Right forelimb (tissue), 1 donor: ENCODE results near the gene CBR1.
A peak's percentile ranks its signal among the peaks of the same experiment; 100 is the strongest.
"Not testable (repeated sequence)": the region's sequence is repeated elsewhere in the genome, so short reads cannot be mapped to it uniquely, and the experiment has no call there.

Experiments
- DNase-seq: peaks from one replicate; pipeline ENCODE4 v3.0.0-alpha.2; 2018

CBR1 gene

DNA sequence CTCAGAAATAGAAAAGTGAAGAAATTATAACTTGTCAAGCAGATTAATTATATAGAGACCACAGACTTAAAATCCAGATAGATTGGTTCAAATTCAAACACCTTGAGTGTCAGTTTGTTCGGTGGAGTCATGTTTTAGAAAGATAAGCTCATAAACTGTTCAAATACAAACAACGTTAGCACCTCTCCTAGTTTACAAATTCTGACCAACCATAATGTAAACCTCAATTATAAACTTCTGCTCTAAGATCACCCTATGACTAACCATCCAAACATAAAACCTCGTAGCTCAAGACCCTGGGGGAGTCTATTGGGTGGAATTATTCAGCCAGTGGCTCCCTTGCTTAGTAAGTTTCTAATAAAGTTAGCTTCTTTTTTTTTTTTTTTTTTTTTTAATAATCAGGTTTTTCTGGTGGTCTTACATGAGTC, 12.4 kb downstream of the CBR1 start:
- DNase-seq: no peak

DNA sequence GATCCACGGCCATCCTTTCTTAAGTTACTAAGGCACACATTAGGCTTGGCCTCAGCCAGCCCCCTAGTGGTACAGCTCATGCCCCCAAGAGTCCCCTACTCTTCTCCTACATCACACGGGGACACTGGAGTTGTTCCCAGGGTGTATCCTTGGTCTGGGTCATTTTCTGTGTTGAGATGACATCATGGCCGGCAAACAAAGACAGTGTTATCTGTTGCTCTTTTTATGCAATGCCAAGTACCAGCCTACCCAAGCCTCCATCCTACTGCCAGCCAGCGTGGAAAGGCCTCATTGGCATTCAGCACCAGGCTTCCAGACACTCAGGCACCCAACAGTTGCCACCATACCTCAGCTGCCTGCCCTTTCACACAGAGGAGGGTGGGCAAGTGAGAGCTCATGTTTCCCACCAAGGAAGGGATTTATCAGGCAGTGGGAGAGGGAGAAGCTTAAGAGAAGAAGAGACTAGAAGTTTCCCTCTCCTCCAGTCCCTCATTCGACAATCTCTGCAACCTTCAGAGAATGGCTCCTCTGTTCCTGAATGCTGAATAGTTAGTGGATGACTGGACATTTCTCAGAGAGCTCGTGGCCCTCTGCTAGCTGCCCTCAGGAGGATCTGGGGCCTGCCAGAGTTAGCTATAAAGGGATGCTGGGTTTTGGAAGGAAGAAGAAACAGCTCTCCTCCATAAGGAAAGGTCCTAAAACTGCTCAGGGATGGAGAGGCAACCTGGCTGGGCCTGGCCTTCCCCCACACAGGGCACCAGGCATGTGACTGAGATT, 17.7 kb downstream of the CBR1 start:
- DNase-seq: no peak

DNA sequence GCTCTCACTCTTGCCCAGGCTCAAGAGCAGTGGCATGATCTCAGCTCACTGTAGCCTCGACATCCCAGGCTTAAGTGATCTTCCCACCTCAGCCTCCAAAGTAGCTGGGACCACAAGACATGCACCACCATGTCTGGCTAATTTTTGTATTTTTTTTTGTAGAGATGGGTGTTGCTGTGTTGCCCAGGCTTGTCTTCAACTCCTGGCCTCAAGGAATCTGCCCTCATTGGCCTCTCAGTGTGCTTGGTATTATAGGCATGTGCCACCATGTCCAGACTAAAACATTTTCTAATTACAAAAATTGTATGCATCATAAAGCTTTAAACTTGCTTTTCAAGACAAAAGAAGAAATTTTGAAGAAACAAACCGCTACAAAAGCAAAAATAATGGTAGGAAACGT, 20.1 kb downstream of the CBR1 start:
- no peak for DNase-seq

DNA sequence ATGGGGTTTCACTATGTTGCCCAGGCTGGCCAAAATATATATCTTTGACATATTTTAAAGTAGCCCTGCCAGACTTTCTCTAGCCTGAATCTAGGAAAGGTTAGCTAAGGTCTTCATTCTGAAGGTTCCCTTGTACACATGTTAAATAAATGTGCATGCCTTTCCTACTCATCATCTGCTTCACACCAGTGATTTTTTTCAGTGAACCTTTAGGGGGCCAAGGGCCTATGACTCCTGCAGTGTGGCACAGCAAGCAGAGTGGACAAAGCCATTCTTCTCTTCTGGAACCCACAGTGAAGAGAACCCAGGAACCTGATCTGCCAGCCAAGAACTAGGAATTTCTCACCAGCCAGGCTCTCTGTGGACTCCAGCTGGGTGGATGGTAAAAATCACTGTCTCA, 22.9 kb downstream of the CBR1 start:
- no peak for DNase-seq

DNA sequence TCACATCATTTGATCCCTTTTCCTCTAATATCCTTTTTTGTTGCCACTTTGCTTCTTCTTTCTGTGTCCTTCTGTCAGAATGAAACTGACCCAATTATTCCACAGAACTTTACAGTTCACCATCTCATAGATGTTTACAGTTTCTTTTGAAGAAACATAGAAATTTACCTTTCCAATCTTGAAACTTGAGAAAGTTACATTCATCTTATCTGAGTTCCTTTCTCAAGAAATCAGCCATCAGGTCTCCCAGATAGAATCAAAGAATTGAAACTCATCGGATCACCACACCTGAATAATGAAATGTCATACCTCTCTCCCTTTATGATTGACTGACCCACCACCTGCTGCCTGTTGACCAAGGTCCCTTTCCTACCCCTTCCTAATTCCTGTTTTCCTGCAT, 23.7 kb downstream of the CBR1 start:
- no peak for DNase-seq

DNA sequence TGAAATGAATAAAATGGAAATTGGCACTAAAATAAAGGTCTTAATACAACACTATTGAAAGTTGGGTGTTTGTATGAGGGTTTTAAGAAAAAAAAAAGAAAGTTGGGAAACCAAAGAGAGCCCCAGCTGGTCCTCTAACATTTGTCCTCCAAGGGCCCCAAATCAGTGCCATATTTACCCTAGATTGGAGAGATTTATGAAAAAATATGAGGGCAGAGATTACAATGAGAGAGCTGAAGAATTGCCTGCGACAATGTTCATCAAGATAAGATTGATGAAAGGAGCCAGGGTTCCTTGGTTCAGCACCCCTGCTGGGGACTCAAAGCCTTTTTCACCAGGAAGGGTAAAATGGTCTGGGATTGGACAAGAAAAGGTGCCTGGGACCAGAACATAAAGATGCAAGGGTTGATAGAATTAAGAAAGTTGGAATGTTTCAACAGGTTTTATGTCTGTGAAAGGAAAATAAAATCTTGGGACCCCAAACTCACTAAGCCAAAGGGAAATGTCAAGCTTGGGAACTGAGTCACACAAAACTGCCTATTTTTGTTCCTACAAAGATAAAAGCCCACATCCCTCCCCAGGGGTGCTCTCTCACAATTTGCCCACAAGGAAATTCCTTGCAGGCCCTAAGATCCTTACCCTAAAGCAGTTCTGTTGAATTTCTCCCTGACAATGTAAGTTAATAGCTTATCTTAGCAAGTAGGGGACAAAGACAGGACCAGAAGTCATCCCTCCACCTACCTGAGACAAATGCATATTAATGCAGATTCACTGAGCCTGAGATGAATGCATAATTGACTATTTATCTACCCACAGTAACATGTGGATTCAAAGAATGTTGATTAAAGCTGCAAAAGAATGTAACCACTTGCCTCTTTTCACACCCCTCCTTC, 26.8 kb downstream of the CBR1 start:
- no peak for DNase-seq

DNA sequence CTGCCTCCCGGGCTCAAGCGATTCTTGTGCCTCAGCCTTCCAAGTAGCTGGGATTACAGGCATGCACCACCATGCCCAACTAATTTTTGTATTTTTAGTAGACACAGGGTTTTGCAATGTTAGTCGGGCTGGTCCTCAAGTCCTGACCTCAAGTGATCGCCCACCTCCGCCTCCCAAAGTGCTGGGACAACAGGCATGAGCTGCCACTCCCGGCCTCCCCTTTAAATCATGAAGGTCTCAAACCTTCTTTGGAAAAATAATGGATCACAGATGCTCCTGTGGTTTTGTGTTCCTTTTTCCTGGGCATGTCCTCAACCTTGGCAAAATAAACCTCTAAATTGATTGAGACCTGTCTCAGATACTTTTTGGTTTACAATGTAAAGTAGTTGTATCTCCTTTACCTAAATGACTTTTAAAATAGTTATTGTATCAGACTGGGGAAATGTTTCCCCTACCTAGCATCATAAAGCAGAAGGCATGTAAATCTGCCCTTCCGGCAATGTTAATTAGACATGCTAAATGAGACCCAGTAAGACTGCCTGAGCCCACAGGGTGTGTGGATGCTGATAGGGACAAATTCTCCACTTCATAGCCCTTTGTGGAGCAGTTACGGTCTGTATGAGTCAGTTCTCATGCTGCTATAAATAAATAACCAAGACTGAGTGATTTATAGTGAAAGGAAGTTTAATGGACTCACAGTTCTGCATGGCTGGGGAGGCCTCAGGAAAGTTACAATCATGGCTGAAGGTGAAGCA, 27.8 kb downstream of the CBR1 start:
- DNase-seq: no peak

DNA sequence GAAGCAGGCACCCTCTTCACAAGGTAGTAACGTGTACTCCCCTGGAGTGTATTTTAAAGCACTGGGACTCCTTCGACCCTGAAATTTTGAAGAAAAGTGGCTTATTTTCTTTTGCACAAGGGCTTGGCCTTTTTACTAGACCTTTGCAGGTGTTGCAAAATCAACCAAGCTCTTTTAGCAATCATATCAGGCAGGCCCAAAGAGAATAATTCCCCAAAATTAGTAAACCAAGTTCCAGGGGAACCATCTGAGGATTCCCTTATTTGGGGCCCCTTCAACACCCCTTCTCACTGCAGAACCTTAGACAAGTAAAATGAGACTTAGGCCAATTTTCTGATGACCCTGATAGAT, 28.3 kb downstream of the CBR1 start:
- no peak for DNase-seq

DNA sequence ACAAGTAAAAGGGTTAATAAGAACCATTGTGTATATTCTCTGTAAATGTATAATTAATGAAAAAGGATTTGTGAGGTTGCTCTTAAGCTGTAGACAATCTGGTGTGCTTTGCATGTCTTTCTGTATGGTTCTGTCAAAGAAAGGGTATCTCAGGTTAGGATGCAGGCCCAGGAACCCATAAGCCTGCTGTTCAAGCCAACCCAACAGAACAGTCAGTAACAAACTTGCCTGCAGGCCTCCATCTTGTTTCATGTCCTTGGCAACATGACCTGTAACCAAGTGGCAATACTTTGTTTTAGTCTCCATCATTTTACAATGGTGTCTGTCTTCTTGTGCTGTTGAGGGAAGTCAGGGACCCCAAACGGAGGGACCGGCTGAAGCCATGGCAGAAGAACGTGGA, 29.2 kb downstream of the CBR1 start:
- DNase-seq: no peak

DNA sequence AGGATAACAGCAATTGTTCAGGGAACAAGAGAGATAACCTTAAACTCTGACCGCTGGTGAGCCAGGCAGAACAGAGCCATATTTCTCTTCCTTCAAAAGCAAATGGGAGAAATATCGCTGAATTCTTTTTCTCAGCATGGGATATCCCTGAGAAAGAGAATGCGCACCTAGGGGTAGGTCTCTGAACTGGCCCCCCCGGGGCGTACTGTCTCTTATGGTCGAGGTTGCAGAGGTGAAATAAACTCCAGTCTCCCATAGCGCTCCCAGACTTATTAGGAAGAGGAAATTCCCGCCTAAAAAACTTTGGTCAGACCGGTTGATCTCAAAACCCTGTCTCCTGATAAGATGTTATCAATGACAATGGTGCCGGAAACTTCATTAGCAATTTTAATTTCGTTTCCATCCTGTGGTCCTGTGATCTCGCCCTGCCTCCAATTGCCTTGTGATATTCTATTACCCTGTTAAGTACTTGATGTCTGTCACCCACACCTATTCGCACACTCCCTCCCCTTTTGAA, 29.9 kb downstream of the CBR1 start:
- DNase-seq: not testable (repeated sequence)

DNA sequence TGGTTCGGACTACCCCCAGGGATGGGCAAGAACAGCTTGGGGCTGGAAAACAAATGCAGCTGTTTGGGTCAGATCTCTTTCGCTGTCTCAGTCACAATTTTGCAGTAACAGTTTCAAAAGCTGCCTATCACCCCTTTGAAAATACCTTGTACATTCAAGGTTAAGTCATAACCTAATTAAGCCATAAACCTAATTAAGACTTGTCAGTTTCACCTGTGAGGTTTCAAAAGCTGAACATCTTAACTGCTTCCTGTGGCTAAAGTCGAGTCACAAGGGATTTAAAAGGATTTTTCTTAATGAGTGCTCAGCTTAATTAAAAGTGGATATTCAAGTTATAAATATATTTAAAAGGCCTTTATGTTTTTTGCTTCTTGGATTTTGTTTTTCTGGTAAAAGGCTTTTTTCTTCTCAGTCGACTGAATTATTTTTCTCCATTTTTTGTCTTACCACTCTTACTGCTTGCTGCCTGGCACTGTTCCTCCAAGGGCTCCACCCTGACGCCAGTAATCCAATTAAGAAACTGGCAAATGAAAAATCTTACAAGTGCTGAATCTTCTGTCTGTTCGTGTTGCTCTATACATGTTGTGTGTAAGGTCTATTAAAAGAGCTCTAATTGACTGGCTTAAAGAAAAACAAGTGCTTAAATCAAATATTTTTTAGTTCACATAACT, 31.3 kb downstream of the CBR1 start:
- DNase-seq: no peak

DNA sequence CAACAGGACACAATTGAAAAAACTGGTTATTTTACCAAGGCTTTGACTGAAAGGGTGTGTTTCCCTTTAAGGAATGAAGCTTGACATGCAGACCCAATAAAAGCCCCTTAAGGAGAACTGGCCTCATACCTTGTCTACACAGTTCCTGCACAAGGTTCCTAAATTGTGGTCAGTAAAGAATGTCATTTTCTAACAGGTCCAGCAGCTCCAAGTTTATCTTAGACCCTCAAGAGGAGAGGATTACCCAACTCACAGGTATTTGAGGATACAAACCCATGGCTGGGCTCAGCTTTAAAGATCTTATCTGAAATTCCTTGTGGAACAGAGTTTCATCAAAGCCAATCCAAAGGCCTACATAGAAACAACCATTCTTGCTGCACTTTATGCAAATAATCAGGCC, 33.6 kb downstream of the CBR1 start:
- no peak for DNase-seq

DNA sequence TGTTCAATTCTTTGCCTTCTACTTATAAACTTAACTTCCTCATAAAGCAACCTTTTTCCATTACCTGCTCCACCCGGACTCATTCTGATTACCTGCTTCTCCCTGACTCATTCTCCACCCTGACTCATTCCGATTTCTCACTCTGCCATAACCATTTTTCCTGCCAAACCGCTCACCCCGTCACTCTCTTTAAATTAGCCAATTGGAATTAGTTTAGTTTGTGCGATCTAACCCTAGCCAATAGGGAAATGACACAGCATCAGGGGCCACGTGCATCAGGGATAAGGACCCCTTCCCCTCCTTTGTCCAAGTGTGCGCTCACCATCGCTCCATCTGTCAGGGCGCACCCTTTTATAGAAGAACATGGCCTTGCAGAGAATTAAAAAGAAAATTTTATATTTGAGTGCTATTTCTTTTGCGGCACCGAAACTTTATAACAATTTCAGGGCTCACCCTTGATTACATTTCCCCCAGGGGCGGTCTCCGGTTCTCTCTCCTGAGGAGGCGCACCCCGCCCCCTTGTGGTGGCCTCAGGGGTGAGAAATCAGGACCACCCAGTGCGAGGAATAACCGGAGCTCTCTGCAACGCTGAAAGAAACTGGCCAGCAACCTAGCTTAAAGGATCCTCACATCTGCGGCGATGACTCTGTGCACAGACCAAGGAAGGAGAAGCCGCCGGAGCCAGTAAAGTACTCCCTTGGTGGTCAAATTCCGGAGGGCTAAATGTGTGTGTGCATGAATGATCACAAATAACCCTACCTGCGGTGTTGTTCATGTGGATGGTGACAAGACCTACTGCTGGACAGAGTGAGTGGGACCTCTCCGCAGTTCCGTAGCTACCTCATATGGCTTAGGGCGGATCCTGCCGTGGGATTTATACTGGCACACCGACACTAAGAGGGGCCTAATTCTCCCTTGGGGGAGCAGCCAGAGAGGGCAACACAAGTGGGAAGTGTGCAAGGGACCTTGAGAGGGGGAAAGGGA, 34.8 kb downstream of the CBR1 start:
- DNase-seq: peak; percentile 65

DNA sequence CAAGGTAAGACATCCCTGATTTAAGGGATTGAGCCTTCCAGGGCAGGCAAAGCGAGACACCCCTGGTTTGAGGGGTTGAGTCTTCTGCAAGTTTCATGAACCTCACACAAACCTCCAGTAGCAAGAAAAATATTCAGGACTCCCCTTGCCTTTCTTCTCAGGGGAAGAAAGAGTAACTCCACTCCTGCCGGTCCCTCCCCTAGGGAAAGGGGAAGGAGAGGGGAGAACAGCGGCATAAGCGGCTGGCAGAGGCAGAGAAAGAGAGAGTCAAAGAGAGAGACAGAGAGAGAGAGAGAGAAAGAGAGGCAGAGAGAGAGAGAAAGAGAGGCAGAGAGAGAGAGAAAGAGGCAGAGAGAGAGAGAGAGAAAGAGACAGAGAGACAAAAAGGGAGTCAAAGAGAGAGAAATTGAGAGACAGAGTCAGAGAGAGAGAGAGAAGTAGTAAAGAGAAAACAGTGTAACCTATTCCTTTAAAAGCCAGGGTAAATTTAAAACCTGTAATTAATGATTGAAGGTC, 35.6 kb downstream of the CBR1 start:
- no peak for DNase-seq

DNA sequence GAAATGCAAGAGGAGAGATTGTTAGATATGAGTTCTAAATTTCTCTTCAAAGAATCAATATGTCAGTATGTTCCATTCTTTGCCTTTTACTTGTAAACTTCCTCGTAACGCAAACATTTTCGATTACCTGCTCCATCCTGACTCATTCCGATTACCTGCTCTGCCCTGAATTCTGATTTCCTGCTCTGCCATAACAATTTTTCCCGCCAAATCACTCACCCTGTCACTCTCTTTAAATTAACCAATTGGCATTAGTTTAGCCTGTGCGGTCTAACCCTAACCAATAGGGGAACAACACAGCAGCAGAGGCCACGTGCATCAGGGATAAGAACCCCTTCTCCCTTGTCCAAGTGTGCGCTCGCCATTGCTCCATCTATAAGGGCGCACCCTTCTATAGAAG, 40.0 kb downstream of the CBR1 start:
- no peak for DNase-seq

DNA sequence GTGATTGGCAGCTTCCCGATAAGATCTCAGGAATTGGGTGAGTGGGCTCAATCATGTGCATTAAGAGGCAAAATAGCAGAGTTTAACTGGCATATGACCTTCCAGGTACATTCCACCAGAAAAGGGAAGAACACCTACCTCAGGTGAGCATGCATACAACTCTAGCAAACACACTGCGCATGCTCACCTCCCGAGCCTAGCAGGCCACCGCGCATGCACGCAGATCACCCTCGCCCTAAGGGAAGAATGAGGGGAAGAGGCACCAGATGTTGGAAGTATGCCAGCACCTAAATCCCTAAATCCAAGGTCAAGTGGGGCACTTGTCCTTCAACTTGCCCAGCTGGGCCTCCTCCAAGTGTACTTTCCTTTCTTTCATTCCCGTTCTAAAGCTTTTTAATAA, 41.4 kb downstream of the CBR1 start:
- no peak for DNase-seq

DNA sequence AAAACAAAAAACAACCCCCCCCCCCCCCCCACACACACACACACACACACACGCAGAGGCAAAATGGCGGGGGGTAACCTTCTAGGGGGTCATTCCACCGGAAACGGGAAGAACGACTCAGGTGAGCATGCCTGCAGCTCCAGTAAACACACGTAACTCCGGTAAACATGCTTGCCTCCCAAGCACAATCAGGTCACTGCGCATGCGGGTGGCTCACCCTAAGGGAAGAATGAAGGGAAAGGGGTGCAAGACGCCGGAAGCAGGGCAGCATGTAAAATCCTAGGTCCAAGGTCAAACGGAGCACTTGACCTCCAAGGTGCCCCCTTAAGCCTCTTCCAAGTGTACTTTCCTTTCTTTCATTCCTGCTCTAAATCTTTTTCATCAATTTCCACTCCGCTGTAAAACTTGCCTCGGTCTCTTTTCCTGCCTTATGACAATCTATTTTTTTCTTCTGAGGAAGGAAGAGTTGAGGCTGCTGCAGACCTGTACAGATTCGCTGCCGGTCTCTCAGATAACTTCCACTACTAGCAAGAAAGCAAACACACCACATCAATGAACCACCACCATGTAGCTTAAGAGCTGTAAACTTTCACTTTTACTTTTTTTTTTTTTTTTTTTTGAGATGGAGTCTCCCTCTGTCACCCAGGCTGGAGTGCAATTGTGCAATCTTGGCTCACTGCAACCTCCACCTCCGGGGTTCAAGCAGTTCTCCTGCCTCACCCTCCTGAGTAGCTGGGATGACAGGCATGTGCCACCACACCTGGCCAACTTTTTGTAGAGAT, 44.0 kb downstream of the CBR1 start:
- no peak for DNase-seq

DNA sequence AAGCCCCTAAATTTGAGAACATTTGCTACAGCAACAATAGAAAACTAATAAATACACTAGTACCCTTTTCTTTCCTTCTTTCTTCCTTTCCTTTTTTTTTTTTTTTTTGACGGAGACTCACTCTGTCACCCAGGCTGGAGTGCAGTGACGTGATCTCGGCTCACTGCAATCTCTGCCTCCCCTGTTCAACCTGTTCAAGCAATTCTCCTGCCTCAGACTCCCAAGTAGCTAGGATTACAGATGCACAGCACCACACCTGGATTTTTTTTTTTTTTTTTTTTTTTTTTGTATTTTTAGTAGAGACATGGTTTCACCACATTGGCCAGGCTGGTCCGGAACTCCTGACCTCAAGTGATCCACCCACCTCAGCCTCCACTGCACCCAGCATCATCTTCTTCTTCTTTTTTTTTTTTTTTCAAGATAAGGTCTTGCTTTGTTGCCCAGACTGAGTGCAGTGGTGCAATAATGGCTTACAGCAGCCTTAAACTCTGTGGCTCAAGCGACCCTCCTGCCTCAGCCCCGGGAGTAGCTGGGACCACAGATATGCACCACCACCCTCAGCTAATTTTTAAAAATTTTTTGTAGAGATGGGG, 45.4 kb downstream of the CBR1 start:
- DNase-seq: no peak

DNA sequence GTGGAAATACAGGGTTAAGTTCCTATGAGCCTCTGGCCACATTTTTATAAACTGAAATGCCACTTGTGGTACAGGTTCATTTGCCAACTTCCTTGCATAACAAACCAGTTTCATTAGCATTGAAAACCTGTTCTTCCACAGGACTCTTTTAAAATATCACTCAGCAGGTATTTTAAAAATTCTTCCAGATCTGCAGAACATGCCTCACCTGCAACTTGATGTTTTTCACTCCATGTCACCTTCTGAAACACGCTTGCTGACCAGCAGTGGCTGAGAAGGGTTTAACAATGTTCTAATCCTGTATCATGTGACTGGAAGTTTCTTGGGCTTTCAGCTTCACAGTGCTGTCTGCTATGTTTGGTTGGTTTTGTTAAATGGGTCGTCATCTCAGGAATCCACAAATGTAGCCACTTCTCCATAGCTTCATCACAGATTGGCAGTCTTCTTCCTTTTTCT, 47.5 kb downstream of the CBR1 start:
- DNase-seq: no peak
